Measurements from ENCODE around the gene SLC8A1.

SLC8A1 gene

DNA sequence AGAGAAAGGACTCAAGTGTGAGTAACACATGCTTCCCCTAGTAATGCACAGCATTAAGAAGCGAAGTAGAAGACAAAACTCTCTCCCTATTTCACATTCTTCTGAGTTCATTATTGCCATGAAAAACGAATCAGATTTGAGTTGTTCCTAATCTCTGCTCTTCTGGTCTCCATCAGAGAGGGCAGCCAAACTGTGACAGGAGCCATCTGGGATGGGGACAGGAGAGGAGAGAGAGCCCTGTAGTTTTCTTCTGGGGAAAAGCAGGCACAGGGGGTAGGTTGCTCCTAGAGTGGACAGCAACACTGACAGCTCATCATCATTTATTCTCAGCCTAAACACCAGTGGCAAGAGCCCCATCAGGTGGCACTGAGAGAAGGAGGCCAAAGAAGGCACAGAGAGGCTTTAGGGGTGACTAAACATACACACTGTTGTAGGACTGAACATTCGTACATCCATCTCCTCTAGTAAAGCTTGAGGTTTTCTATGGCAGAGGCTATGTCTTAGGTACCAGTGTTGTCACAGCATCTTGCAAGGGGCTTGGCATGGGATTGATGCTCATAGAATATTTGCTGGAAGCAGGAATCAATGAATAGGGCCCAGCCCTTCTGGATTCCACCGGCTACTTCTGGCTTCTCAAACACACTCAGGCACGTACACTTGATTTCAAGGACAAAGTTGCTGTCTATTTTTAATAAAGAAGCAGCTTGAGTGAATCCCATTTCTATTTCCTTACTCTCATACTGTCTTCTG is 33.1 kb downstream of the SLC8A1 start:
- Mint-ChIP-seq H3K36me3 (no peaks in the 10 kb centered on the region), H3K9me3 (no peaks in the 10 kb centered on the region), H3K27ac (no peak overlapping the region), H3K4me3 (no peak overlapping the region), H3K4me1 (no peaks in the 10 kb centered on the region)
- DNase-seq (ENCODE audit: low spot score in 2 of 2) (no peak), ATAC-seq (no peak)

DNA sequence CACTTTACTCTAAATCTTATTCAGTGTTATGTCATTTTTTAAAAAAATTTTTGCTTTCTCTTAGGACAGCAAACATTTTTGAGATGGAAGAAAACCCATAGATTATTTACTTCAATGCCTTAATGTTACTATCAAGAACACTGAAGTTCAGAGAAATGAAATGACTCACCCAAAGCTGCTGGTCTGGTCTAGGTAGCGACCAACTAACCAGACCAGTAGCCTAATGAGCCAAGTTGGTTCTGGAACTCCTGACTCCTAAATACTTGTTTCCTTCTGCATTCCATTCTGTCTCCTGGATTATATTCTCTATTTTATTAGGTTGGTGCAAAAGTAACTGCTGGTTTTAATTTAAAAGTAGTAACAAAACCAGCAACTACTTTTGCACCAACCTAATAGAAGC is 35.4 kb downstream of the SLC8A1 start:
- H3K4me3 Mint-ChIP-seq: no peak overlapping the region
- no peaks in the 10 kb centered on the region for H3K9me3 Mint-ChIP-seq
- no peaks in the 10 kb centered on the region for H3K36me3 Mint-ChIP-seq
- DNase-seq (ENCODE audit: low spot score in 2 of 2) (no peak), ATAC-seq (no peak)
- H3K27ac Mint-ChIP-seq: no peak overlapping the region
- H3K4me1 Mint-ChIP-seq: no peaks in the 10 kb centered on the region

DNA sequence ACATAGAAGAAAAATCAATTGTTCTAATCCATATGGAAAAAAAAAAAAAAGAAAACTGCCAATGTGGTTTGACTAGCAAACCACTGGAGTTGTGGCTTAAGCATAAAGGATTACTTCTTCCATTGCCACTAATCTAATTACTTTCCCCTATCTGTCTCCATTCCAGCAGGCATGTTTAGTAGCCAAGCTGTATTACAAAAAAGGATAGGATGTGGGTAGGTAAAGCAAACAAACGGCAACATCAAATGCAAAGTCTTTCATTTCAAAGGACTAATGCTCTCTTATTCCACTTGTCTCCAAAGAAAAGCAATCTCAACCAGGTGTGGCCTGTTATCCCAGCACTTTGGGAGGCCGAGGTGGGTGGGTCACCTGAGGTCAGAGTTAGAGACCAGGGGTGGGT is 36.5 kb downstream of the SLC8A1 start:
- ATAC-seq (no peak), DNase-seq (ENCODE audit: low spot score in 2 of 2) (no peak)
- H3K4me1 Mint-ChIP-seq: no peaks in the 10 kb centered on the region
- H3K27ac Mint-ChIP-seq: no peak overlapping the region
- no peaks in the 10 kb centered on the region for H3K9me3 Mint-ChIP-seq
- H3K4me3 Mint-ChIP-seq: no peak overlapping the region
- no peaks in the 10 kb centered on the region for H3K36me3 Mint-ChIP-seq

DNA sequence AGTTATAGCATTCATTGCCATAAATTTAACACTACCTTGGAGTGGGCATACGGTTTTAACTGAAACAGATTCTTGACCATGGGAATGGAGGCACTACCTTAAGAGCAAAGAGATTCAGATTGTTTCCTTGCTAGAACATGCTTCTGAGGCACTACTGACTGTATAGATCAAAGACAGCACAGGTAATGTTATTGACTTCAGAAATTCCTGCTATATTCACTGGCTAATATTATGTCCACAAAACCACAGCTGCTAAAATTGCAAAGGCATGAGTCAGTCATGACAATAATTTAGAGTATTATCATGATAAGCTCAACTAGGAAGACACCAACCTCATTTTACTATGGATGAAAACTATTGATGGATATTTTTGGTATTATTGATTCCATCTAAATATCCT is 39.4 kb downstream of the SLC8A1 start:
- Mint-ChIP-seq H3K4me1 (no peaks in the 10 kb centered on the region), H3K27ac (no peak overlapping the region), H3K36me3 (no peaks in the 10 kb centered on the region), H3K4me3 (no peak overlapping the region), H3K9me3 (peaks cover 3% of the 10 kb centered on the region)
- no peak for ATAC-seq
- DNase-seq (ENCODE audit: low spot score in 2 of 2): no peak

DNA sequence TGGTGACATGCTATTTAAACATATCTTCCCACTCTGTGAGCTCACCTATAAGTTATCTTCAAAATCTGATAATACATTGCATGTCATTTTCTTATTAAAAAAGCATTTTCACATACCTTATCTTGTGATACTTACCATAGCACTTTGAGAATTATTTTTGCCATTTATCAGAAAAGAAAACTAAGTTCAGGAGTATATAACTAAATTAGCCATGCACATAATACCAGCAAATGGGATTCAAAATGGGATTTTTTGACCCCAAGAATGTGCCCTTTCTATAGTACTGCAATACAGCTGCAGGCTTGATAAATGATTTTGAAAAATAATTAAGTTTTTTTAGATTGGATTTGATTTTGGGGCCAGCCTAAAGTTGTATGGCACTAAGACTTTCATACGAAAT is 41.2 kb downstream of the SLC8A1 start:
- Mint-ChIP-seq H3K4me3 (no peak overlapping the region), H3K27ac (no peak overlapping the region), H3K4me1 (no peaks in the 10 kb centered on the region), H3K36me3 (no peaks in the 10 kb centered on the region), H3K9me3 (peaks cover 5% of the 10 kb centered on the region)
- no peak for DNase-seq (ENCODE audit: low spot score in 2 of 2)
- ATAC-seq: no peak

DNA sequence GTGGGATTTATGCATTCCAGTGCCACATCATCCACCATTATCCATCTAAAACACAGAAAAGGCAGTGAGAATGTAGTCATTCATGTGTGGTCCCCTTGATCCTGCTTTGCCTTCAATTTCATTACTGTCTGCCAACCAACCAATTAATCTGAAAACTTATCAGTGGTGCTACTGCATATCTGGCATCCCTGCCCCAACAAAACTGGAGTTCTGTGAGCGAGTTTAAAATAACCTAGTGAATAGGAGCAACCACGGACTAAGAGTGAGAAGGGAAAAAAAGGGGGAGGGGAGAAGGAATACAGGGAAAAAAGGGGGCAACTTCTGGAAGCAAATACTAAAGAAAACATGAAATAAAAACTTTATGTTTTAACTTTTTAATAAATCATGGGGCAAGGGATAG is 42.2 kb downstream of the SLC8A1 start:
- Mint-ChIP-seq H3K27ac (no peak overlapping the region), H3K4me3 (no peak overlapping the region), H3K4me1 (no peaks in the 10 kb centered on the region), H3K36me3 (no peaks in the 10 kb centered on the region), H3K9me3 (peaks cover 5% of the 10 kb centered on the region)
- ATAC-seq (no peak), DNase-seq (ENCODE audit: low spot score in 2 of 2) (no peak)

DNA sequence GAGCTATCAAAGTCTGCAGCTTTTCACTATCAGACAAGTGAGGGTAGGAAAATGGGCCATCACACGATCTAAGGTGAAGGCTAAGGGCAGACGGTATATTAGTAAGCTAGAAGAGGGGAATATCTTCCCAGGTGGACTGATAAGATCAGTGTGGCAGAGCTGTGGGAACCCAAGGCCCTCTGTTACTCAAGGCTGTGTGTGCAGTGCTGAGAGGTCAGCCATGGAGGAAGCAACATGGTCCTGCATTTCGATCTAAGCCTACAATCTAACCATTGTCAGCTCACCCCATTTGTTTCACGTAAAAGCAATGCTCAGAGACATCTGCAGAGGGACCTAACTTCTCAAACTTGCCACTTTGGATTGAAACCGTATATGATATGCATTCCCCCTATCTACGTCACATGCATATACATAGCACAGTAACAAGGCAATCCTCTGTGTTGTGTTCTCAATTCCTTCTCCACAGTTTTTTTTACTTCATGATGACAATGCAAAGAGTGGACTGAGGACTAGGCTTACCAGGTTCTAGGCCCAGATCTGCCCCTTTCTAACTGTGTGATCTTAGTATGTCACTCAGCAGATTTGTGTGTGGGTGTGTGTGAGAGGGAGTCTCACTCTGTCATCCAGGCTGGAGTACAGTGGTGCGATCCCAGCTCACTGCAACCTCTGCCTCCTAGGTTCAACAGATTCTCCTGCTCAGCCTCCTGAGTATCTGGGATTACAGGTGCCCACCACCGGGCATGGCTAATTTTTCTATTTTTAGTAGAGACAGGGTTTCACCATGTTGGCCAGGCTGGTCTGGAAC is 45.2 kb downstream of the SLC8A1 start:
- Mint-ChIP-seq H3K27ac (no peak overlapping the region), H3K36me3 (no peaks in the 10 kb centered on the region)

GRCh38 chr2:40405465-40405864 is 46.4 kb downstream of the SLC8A1 start:
- Mint-ChIP-seq H3K4me3 (no peak overlapping the region), H3K36me3 (no peaks in the 10 kb centered on the region), H3K27ac (no peak overlapping the region), H3K9me3 (peaks cover 11% of the 10 kb centered on the region), H3K4me1 (no peaks in the 10 kb centered on the region)
- ATAC-seq (no peak), DNase-seq (ENCODE audit: low spot score in 2 of 2) (no peak)

More for the DNA sequence above, 45.2 kb downstream of the SLC8A1 start:
- Mint-ChIP-seq H3K9me3 (peaks cover 5% of the 10 kb centered on the region), H3K4me3 (no peak overlapping the region), H3K4me1 (no peaks in the 10 kb centered on the region)
- DNase-seq (ENCODE audit: low spot score in 2 of 2) (no peak), ATAC-seq (no peak)

GRCh38 chr2:40404517-40404916 is 47.4 kb downstream of the SLC8A1 start:
- H3K9me3 Mint-ChIP-seq: peaks cover 17% of the 10 kb centered on the region
- DNase-seq (ENCODE audit: low spot score in 2 of 2): no peak
- H3K4me1 Mint-ChIP-seq: no peaks in the 10 kb centered on the region
- ATAC-seq: no peak
- H3K4me3 Mint-ChIP-seq: no peak overlapping the region
- no peaks in the 10 kb centered on the region for H3K36me3 Mint-ChIP-seq
- no peak overlapping the region for H3K27ac Mint-ChIP-seq

DNA sequence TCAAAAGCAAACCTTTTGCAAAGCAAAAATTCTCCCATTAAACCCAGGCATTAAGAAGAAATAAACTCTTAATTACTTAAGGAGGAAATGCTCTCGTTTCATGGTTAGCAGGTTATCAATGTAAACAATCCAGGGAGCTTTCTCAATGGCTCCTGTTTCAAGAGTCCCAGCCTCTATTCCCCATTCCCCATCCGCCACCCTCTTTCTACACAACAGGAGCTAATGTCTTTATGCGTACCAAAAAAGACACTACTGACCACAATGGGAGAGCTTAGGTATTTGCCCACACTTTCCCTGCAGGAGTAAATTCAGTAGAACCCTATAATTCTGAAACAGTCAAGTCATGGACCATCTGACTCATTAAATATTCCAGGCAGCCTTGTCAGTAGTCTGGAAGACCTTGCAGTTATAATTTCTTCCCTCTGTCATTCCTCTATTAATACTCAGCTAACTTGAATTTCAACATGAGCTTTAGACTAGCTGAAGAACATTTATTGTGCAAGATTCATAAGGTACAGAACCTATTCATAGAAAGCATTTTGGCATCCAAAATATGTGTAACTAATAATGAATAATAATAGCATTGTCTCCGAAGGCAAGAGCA is 48.6 kb downstream of the SLC8A1 start:
- no peaks in the 10 kb centered on the region for H3K4me1 Mint-ChIP-seq

DNA sequence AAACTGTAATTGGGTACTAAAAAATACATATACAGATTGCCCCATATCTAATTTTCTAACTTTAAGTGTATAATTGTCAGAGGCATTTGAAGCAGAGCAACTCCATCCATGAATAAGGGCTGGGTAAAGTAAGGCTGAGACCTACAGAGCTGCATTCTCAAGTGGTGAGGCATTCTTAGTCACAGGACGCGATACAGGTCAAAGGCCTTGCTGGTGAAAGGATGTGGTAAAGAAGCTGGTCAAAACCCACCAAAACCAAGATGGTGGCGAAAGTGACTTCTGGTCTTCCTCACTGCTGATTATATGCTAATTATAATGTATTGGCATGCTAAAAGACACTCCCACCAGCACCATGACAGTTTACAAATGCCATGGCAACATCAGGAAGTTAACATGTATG is 50.0 kb downstream of the SLC8A1 start:
- no peak overlapping the region for H3K4me3 Mint-ChIP-seq
- DNase-seq (ENCODE audit: low spot score in 2 of 2): no peak
- H3K36me3 Mint-ChIP-seq: no peaks in the 10 kb centered on the region
- H3K4me1 Mint-ChIP-seq: no peaks in the 10 kb centered on the region
- no peak for ATAC-seq
- H3K27ac Mint-ChIP-seq: no peak overlapping the region
- H3K9me3 Mint-ChIP-seq: peaks cover 14% of the 10 kb centered on the region

More for the DNA sequence above, 48.6 kb downstream of the SLC8A1 start:
- ATAC-seq: no peak
- H3K27ac Mint-ChIP-seq: no peak overlapping the region
- no peaks in the 10 kb centered on the region for H3K36me3 Mint-ChIP-seq
- H3K9me3 Mint-ChIP-seq: peaks cover 17% of the 10 kb centered on the region
- no peak for DNase-seq (ENCODE audit: low spot score in 2 of 2)
- no peak overlapping the region for H3K4me3 Mint-ChIP-seq

- no peaks in the 10 kb centered on the region for H3K36me3 Mint-ChIP-seq
- DNase-seq (ENCODE audit: low spot score in 2 of 2): no peak
- ATAC-seq: no peak
- H3K4me1 Mint-ChIP-seq: no peaks in the 10 kb centered on the region
- peaks cover 12% of the 10 kb centered on the region for H3K9me3 Mint-ChIP-seq
- no peak overlapping the region for H3K27ac Mint-ChIP-seq
- H3K4me3 Mint-ChIP-seq: no peak overlapping the region
Measured at GRCh38 chr2:40400336-40400953, 51.4 kb downstream of the SLC8A1 start.

GRCh38 chr2:40397765-40398164 is 54.1 kb downstream of the SLC8A1 start:
- no peaks in the 10 kb centered on the region for H3K36me3 Mint-ChIP-seq
- H3K9me3 Mint-ChIP-seq: peaks cover 12% of the 10 kb centered on the region
- no peak overlapping the region for H3K27ac Mint-ChIP-seq
- ATAC-seq (no peak), DNase-seq (ENCODE audit: low spot score in 2 of 2) (no peak)
- no peaks in the 10 kb centered on the region for H3K4me1 Mint-ChIP-seq
- no peak overlapping the region for H3K4me3 Mint-ChIP-seq

GRCh38 chr2:40396124-40396523 is 55.8 kb downstream of the SLC8A1 start:
- no peaks in the 10 kb centered on the region for H3K4me1 Mint-ChIP-seq
- ATAC-seq (no peak), DNase-seq (ENCODE audit: low spot score in 2 of 2) (no peak)
- H3K27ac Mint-ChIP-seq: no peak overlapping the region
- peaks cover 13% of the 10 kb centered on the region for H3K9me3 Mint-ChIP-seq
- H3K36me3 Mint-ChIP-seq: no peaks in the 10 kb centered on the region
- H3K4me3 Mint-ChIP-seq: no peak overlapping the region

DNA sequence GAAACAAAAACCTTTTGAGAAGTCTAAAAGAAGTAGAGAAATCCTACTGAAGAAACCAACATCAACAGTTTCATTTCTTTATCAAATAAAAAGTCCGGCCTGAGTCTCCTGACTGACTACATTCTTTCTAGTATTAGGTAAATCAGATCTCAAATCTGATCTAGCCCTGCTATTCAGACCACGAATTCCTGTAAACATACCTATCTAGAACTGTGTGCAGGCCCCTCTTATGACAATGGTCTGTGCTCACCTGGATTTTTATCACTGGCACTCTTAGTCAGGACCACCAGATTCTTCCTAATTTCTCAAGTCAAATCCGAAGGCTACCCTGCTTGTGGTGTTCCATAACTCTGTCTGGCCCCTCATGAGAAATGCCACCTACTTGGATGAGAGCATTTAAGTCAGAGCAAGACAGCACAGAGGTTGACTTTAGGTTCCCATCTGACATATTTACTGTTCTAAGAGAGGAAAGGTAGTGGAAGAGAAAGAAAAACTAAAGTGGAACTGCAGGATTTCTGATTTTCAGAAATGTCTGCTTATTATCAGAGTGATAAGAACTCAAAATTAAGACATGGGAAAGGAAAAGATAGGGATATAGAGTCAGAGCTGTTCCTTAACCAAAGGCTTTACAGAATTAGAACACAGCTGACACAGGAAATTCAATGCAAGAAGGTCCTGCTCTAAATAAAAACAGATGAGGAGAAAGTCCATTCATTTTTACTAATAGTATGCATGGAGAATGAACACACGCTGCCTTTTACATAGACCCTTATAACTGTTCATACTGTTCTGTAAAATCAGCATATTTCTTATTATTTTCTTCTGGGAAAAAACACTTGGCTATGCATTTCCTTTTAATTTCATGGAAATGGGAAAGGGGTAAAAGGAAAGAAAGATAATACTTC is 56.5 kb downstream of the SLC8A1 start:
- ATAC-seq (no peak), DNase-seq (ENCODE audit: low spot score in 2 of 2) (no peak)
- no peaks in the 10 kb centered on the region for H3K4me1 Mint-ChIP-seq
- no peaks in the 10 kb centered on the region for H3K36me3 Mint-ChIP-seq
- peaks cover 9% of the 10 kb centered on the region for H3K9me3 Mint-ChIP-seq
- H3K4me3 Mint-ChIP-seq: no peak overlapping the region
- H3K27ac Mint-ChIP-seq: no peak overlapping the region
